SW 1271 (cell line): ENCODE measurements around the gene EPAS1.
A peak's percentile ranks its signal among the peaks of the same experiment; 100 is the strongest.

ENCODE experiments used
- DNase-seq, 2 experiments: peaks; one replicate each; lab custom pipeline; 2025; lab: John Stamatoyannopoulos, UW

Gene EPAS1

DNA sequence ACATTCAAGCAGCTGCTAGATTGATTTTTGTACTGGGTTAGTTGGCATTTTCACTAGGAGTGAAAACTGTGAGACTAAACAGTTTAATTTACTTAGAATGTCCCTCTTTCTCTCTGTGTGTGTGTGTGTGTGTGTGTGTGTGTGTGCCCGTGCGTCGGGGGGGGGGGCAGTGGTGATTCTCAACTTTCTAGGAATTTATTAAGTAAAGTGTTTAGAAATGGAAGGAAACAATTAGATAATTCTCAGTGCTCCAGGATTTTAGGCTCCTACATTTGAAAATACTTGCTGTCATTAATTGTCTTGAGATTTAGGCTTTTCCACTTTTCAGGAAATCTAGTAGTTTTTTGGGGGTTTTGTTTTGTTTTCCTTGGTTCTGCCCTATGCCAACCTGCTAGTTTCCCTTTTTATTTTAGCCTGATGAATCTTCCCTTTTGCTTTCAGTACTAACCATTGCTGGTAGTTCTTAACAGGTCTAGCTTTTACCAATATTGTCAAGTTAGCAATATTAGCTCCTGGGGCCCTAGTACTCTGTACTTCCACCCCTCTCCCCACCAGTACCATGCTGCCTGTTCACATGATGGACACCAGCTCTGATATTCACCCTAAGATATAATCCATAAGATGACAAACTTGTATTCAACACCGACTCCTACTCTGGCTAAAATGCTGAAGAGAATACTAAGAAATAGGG, 4.9 kb downstream of the EPAS1 start:
- no peak for DNase-seq

DNA sequence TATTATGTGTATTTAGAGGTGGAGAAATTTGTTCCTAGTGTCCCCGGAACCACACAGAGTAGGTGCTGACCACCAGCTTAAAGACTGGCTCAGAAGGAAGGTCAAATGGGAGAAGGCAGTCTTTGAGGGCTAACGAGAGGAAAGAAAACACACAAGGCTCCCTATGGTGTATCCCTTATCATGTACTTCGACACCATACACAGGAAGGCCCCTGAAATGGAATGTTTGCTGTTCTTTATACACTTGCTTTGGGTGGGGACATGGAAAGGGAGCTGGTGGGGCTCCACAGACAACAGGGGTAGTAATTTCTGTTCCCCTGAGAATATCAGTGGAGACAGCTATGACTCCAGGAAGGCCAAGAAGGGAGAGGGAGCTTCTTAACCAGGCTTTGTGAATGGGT, 6.0 kb downstream of the EPAS1 start:
- DNase-seq, result no peak

DNA sequence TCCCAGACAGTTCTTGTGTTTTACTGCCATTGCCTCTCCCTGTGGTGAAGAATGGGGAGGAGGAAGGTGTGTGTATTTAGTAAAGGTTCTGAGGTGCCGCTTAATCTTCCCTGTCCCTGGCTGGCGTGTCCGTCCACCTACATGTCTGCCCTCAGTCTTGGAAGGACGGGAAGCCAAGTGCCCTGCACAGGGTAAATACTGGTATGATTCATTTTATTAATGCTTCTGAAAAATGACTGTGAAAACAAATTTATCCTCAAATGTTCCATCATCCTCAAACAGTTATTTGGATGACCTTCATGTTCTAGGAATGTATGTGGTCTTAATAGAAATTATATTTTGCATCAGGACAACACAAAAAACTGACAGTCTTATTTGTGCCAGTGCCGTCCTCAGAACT, 6.6 kb downstream of the EPAS1 start:
- no peak for DNase-seq

DNA sequence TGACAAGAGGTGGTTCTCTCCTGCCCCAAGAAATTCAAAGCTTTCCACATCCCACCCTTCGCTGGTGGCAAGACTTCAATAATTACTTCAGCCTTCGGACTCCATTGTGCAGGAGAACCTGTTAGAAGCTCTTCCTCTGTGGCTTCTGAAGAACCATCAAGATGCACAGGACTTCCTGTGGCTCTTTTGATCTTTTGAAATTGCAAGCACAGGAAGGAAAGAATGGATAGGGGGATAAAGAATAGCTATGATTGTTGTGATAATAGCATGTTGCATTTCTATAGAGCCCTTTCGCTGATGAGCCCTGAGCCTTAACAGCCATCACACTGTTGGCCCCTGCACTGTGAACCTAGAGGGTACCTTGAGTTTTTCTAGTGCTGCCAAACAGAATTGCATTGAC, 7.4 kb downstream of the EPAS1 start:
- DNase-seq, result no peak

DNA sequence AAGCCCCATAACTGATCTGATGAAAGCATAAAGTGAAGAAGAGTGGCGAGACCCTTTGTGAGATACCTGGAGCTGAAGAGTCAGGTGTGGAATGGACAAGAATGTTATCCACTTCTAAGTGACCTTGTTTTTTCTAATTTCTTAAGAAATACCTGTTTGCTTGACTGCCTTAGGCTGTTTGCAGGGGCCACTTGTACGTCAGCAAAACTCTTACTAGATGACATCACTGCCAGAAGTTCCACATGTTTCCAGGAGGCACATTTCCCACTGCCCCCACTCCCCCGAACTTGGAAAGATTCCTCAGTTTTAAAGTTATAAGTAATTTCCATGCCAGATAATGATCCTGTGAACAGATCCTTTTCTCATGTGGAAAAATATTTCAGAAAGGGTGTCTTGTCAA, 8.0 kb downstream of the EPAS1 start:
- DNase-seq, result no peak

DNA sequence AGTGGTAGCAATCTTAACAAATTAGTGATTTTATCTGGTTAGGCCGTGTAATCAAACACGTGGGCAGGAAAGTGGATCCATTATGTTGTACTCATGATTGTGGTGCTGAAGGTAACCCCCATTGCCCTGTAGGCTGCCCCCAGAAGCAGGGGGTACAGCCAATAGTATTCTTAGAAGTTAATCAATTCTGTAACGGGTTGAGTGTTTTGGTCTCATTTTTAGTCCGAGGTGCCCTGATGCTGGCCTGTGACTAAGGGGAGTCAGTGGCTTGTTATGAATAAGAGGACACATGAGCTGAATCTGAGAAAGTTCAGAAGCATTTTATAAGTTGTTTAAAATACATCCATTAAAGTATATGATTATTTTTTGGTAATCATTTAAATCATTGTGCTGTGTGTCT, 8.6 kb downstream of the EPAS1 start:
- no peak for DNase-seq

DNA sequence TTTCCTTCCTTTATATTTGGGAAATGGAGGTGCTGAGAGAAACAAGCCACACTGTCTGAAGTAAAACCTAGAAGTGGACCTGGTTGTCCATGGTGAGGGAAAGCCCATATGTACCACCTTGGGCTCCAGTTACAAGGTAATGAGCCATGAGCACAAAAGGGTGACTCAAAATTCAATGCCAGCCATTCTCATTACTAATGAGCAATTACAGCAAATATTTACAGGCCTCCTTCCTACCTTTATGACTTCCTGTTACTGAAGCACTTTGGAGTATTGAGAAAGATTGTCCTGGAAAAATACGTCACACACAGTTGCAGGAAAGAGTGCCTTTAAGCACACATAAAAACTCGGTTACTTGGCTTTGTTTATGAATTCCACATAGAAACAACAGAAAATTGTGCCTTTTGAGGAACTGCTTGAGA, 9.1 kb downstream of the EPAS1 start:
- DNase-seq, result peak; percentile 25 to 63

DNA sequence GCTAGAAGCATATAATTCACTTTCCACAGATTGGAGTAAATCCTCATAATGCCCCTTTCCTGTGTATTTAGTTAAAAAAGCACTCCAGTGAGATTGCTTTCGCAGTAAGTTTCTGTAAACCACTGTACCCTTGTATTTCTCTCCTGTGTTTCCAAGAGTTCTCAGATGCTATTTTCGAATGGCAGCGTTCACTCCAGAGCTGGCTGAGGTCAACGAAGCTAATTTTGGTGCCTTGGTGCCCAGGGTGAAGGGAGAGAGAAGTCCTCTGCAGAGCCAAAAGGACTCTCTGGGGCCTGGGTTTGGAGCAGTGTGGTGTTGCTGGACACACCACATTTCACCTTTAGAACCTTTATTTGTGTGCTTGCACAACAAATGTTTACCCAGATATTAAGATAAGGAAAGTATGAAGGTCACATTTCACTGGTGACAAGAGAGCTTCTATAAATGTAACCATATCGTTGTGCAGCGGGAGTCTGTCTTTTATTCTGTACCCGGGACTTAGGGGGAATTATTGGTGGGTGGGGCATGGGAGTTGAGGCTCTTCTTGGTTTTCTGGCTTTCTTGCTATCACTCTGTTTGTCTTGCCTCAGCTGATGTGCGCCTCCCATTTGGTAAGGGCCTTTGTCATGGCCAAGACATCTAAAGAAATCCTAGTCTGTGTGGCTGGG, 9.9 kb downstream of the EPAS1 start:
- no peak for DNase-seq

DNA sequence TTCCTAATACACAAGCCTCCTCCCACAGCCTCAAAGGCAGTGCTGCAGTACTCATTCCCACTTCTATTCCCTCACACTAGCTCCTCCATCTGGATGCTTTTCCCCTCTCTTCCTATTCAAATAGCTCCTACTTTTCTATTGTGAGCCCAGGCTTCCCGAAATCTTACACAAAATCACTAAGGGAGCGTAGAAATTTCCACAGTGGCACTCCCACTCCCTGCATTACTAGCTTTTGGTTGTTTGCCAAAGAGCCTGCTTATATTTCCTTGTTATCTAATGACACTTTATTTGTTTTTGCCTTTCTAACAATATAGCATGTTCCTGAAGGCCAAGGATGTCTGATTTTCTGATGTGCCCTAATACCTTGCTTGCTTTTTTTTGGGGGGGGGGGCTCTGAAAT, 10.9 kb downstream of the EPAS1 start:
- DNase-seq, result peak in 1 of 2 experiments; percentile 27

DNA sequence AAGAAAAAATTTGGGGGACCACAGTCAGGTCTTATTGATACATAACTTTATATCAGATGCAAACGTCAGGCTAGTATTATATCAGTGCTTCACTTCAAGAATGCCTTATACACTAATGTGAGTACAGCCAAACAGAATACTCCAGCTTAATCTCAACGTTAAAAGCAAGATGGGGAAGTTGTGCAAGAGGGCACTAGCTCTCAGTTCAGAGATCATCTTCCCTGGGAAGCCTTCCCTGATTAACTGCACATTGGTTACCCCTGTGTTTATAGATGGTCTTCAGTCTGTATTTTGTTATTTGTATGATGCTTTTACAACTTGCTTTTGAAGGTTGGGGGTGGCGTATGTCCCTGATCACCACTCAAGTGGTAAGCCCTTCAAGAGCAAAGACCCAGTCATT, 11.4 kb downstream of the EPAS1 start:
- DNase-seq, result no peak

DNA sequence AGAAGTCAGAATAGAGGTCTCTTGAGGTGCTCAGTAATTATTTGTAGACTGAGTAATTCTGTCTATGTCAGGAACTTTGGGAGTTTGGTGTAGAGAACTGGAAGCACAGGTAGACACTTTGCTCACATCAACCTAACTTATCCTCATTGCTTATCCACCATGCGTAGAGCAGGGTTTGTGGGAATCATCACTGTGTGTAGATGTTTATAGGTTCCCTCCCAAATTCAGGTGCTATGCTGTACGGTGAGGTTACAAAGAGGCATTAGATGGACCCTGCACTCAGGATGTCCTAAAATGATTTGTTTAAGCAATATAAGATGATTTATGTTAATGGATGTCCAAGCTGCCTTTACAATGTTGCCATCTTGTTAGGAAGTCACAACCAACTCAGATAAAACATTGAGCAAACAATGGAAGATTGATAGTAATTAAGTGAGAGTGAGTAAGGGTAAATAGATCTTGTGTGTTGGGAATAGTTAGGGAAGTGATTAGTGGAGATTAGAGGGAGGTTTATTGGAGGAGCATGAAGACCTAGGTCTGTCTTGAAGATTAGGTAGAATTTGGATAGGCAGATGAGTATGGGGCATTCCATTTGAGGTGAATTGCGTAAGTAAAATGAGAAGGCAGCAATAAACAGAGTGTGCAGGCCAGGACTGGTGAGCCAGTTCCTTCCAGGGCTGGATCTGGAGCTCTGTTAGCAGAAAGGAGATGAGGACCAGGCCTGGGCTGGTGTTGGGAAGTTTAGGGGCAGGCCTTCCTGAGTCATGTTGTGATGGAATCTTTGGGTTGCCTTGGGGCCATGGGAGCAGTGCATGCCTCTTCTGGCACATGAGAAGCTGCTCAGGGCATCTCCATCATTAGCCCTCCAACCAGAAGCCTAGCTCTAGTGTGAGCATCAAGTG, 12.1 kb downstream of the EPAS1 start:
- DNase-seq, result no peak

DNA sequence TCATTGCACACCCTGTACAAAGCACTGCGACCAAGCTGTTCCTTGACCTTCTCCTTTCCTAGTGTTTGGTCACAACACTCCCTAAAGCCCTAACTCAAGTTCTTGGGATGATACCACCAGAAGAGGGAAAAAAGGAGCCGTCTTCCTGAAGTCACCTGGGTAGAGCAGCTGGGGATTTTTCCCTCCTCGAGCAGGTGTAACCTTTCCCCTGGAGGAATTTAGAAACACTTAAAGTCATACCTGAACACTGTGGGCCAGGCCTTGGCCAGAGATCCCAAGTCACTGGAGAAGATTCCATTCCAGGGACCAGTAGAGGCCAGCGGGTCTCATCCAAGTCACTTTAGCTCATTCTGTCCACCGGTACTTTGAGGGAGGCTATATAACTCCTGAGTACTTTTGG, 13.2 kb downstream of the EPAS1 start:
- no peak for DNase-seq

DNA sequence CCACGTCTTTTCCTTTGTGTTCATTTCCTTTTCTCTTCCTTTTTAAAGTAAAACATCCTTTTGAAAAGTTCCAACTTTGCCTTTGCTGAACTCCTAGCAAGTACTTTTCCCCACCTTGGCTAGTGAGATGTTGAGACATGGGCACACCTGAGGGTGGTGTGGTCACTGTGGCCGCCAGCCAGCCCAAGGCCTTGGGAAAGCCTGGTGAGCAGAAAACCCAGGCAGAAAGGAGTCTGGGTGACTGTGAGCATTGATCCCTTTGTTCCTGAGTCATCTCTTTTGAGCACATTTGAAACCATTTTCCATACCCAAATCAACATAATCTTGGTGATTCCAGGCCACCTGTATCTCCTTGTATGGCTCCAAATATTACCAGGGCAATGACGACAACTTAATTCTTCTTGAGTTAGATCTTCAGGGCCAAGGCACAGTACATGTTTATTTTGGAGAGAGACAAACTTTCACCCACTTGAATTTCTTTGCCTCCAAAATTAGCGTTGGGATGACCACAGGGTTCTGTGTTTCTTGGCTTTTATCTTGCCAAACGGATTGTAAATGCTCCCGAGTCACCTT, 14.5 kb downstream of the EPAS1 start:
- no peak for DNase-seq

DNA sequence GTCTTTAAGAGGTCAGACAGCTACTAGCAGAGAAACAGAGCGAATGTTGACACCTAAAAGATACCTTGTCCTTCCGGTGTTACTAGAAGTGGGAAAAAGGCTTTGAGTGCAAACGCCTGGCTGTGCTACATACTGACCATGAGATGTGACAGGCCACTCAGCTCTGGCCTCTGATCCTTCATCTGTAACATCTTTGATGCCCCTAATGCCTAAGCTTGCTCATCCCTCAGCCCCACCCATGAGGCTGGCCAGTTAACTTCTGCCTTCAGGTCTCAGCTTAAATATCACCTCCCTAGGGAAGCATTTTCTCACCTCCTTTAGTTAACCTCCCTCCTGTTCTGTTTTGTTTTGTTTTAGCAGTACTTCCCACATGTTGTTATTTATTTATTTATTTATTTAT, 15.9 kb downstream of the EPAS1 start:
- no peak for DNase-seq

DNA sequence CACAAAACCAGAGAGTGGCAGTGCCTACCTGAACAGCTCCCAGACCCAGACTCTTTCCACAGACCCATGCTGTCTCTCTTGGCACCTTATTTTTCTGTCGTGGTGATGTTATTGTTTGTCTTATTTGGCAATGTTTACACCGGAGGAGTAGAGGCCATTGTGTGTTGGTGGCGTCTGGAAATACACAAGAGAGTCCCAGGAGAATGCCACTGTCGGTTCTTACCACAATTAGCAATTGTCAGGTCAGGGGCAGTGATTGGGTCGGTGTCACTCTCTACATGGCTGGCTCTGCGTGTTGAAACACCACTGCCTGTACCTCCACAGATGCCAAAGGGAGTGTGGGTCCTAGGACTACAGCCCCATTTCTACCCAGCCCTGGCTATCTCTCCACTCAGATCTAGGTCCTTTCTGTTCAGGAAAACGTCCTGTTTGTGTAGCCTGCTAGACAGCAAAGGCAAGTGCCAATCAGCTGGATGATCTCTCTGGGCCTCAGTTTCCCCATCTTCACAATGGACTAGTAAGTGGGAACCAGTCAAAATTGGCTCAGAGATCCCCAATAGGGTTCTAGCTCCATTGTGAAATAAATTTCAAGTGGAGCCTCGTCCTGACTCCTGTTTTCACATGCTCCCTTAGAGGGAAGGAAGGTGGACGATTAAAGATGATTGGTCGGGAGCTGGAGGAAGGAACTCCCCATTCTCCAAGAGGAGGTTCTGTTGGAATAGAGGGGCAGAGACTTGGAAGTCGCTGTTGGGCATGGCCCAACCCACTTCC, 17.0 kb downstream of the EPAS1 start:
- DNase-seq, result no peak

DNA sequence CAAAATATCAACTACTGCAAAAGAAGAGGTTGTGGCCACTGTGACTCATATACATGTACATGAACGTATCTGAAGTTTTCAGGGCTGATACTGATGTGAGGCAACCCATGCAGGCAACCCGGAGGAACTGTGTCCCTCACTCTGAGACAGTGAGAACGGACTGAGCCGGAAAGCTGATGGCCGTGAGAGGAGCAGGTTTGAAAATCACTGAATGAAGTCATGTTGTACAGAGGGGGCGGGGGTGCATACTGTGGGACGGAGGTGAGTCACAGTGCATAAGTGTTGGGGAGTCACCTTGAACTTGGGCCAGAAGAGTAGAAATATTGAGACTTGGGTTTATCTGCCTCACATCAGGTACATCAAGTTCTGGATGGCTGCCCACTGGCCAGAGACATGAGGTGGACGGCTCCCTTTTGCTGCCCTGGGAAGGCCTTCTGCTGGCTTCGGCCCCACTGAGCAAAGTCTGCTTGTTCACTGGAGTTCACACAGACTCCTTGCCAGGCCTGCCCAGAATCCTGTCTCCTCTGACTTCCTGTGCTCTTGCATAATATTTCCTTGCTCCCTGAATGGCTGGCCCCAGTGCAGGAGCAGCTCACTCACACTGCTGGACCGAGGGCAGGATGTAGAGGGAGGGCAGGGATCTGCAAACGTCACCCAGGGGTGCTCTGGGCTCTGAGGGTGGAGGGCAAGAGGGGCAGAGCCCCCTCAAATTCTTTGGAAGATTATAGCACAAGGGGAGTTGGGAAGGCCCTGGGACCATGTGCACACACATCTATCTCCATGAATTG, 18.1 kb downstream of the EPAS1 start:
- DNase-seq, result peak; percentile 95 to 97

DNA sequence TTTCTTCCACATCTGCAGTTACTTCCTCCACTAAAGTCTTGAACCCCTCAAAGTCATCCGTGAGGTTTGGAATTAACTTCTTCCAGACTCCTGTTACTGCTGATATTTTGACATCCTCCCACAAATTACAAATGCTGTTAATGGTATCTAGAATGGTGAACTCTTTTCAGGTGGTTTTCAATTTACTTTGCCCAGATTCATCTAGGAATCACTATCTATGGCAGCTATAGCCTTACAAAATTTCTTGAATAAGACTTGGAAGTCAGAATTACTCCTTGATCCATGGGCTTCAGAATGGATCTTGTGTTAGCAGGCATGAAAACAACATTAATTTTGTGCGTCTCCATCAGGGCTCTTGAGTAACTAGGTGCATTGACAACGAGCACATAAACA, 19.9 kb downstream of the EPAS1 start:
- no peak for DNase-seq

DNA sequence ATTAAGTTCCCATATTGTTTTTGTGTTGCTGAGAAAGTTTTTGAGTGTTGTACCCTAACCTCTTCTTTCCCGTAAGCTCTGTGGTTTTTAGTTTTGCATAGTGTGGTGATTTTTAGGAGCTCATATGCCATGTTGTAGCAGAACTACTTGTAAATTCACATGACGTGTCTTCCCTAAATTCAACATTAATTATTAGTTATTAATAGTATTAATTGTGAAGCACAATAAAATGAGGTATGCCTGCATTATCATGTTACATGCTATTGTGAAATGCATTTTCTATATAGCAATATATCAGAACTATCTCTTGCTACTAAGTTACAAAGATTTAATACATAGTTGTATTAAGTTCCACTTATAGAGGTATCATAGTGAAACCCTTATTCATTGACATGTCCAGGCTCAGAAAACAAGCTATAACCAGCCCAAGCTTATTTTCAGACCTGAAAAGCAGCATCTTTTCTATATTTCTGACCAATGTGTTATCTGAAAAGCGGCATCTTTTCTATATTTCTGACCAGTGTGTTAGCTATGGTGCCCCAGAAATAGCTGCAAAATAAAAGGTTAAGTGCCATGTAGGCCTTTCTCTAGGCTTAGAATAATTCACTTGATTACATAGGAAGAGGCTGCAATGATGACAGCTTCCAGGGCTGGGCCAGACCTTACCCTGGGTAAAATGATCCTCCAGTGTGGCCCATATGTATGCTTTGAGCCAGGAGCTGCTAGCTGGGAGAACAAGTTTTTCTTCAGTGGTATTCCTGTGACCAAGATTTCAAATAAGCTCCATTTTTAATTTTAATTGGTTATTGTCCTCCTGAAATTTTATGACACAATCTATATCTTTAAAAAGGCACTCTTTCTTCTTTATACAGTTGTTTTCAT, 21.6 kb downstream of the EPAS1 start:
- DNase-seq, result no peak

DNA sequence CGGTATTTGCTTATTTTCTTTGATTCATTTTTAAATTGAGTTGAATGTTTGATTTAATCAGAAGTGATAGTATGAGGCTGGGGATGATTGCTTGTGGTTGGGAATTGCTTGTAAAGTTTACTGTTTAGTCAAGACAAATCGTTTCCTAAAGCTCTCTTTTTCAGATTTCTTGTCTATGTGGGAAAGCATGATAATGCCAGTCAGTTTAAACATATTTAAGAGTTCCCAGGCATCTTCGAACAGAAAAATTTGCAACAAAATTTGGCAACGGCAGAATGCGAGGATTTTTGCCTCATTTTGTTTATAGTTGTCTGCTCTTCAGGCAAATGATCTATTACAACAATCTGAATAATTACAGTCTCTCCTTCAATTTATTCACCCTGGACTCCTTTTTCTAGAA, 22.5 kb downstream of the EPAS1 start:
- DNase-seq, result no peak

DNA sequence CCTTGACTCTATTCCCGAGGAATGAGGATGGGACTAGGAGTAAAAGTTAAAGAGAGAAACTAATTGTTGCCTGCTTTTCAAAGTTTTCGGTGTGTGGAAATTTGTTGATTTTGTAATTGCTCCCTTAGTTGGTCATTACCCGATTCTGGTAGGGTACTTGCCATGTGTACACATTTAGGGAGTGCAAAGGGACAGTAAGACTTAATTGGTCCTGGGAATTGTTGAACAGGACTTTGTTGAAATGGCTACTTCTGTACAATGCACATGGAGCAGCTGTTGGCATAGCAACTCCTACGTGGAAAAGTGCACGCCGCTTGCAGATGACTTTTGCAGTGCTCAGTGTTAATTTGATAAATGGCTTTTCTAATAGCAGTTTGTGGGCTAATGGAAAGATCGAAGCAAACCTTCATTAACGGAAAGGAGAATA, 22.9 kb downstream of the EPAS1 start:
- DNase-seq, result no peak
